Prostate gland (tissue), 2 donors: ENCODE measurements around the gene RNF44.

Experiments
- POLR2A ChIP-seq: fragments of 450-650 bp; IDR thresholded peaks from one replicate; pipeline ENCODE4 v1.6.1; 2016; ENCODE audit warnings: antibody characterized with exemption, mild to moderate bottlenecking
- POLR2AphosphoS5 ChIP-seq: sonication (generic); formaldehyde crosslinking; IDR thresholded peaks from one replicate; pipeline ENCODE4 v1.6.1; 2017; ENCODE audit warnings: antibody characterized with exemption
- TF ChIP-seq, protein P1 (sequence below), 4 experiments: fragments of 200-600 bp in 2 of 4; fragments of 450-650 bp in 2 of 4; sonication (generic) in 2 of 4; IDR thresholded peaks; 1 replicate in 3 of 4; 2 replicates in 1 of 4; pipeline ENCODE4 v1.5.1; 2016 to 2019; ENCODE audit warnings: antibody characterized with exemption in 4 of 4, mild to moderate bottlenecking in 2 of 4, moderate library complexity in 2 of 4

DNA sequence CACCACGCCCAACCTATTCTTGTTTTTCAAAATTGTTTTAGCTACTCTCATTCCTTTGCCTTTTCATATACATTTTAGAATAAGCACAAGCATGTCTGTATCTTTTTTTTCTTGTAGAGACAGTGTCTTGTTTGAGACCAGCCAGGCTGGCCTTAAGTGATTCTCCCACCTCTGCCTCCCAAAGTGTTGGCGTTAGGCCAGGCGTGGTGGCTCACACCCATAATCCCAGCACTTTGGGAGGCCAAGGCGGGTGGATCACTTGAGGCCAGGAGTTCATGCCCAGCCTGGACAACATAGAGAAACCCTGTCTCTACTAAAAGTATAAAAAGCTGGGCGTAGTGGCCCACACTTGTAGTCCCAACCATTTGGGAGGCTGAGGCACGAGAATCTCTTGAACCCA, 13.1 kb downstream of the RNF44 start:
- TF ChIP-seq, protein P1, sequence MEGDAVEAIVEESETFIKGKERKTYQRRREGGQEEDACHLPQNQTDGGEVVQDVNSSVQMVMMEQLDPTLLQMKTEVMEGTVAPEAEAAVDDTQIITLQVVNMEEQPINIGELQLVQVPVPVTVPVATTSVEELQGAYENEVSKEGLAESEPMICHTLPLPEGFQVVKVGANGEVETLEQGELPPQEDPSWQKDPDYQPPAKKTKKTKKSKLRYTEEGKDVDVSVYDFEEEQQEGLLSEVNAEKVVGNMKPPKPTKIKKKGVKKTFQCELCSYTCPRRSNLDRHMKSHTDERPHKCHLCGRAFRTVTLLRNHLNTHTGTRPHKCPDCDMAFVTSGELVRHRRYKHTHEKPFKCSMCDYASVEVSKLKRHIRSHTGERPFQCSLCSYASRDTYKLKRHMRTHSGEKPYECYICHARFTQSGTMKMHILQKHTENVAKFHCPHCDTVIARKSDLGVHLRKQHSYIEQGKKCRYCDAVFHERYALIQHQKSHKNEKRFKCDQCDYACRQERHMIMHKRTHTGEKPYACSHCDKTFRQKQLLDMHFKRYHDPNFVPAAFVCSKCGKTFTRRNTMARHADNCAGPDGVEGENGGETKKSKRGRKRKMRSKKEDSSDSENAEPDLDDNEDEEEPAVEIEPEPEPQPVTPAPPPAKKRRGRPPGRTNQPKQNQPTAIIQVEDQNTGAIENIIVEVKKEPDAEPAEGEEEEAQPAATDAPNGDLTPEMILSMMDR (IDR thresholded peaks at IDR 0.05), result no peak
- TF ChIP-seq POLR2AphosphoS5 (no peak), POLR2A (no peak)
